HepG2 (cell line): ENCODE data around the gene DOCK10. TPM values are rescaled to one million over a fixed set of nuclear protein-coding genes. Genes with fewer than 3 reads are reported as not detected.

ENCODE experiments used
- KDM4B ChIP-seq: sonication (generic); formaldehyde crosslinking; IDR thresholded peaks from 2 replicates; pipeline ENCODE4 v1.4.0; 2020; ENCODE audit warnings: missing genetic modification reagents
- MLLT10 ChIP-seq: sonication (generic); formaldehyde crosslinking; IDR thresholded peaks from 2 replicates; pipeline ENCODE4 v1.4.0; 2020; ENCODE audit warnings: missing genetic modification reagents
- NFYB ChIP-seq: sonication (generic); formaldehyde crosslinking; IDR thresholded peaks from 2 replicates; pipeline ENCODE4 v1.4.0; 2020; ENCODE audit warnings: missing genetic modification reagents
- PPARG ChIP-seq: conservative IDR thresholded peaks from 2 replicates; pipeline ENCODE4 v1.6.1; 2016; ENCODE audit warnings: missing biosample characterization, missing genetic modification reagents
- ZFP37 ChIP-seq: sonication (generic); formaldehyde crosslinking; IDR thresholded peaks from 2 replicates; pipeline ENCODE4 v1.4.0; 2020; ENCODE audit warnings: missing genetic modification reagents, borderline replicate concordance
- ZNF33B ChIP-seq: sonication (generic); formaldehyde crosslinking; IDR thresholded peaks from 2 replicates; pipeline ENCODE4 v1.5.1; 2020; ENCODE audit warnings: mild to moderate bottlenecking, missing genetic modification reagents
- ZNF367 ChIP-seq: sonication (generic); formaldehyde crosslinking; IDR thresholded peaks from 2 replicates; pipeline ENCODE4 v1.4.0; 2020; ENCODE audit warnings: missing genetic modification reagents, borderline replicate concordance
- ZNF567 ChIP-seq: sonication (generic); formaldehyde crosslinking; IDR thresholded peaks from 2 replicates; pipeline ENCODE4 v1.8.1; 2023; ENCODE audit warnings: mild to moderate bottlenecking, missing genetic modification reagents, borderline replicate concordance
- polyA plus RNA-seq, 8 experiments: library from polyadenylated mRNA; depleted of rRNA in 3 of 8; stranded (reverse) in 7 of 8; unstranded in 1 of 8; fragments of >200 nt; fragmentation: Illumina TruSeq in 4 of 8; extraction: Trizol in 4 of 8; gene quantifications; 2 replicates each; pipeline versions ENCODE4 v1.2.1 to v1.2.3, GENCODE V29; 2011 to 2016; ENCODE audit warnings: low read depth in 4 of 8, missing spikeins in 1 of 8, mixed read lengths in 1 of 8; ENCODE audit not compliant: insufficient read depth in 1 of 8
- total RNA-seq, 5 experiments: library from RNA; depleted of rRNA; stranded (reverse); fragments of >200 nt; fragmentation: Illumina TruSeq; extraction: Trizol; gene quantifications; 2 replicates each; pipeline ENCODE4 v1.2.3, GENCODE V29; 2016; ENCODE audit warnings: low read depth in 1 of 5
- TF ChIP-seq, protein P1 (sequence below): sonication (generic); formaldehyde crosslinking; IDR thresholded peaks from 2 replicates; pipeline ENCODE4 v1.4.0; 2020; ENCODE audit warnings: missing genetic modification reagents, borderline replicate concordance
- TF ChIP-seq, protein P2 (sequence below): sonication (generic); formaldehyde crosslinking; IDR thresholded peaks from 2 replicates; pipeline ENCODE4 v1.5.0; 2020; ENCODE audit warnings: missing genetic modification reagents, mild to moderate bottlenecking, borderline replicate concordance

The DOCK10 gene
- total and polyA plus RNA-seq, 2 of the 13 experiments (the other 11 are each of a cell fraction or from before 2014, with no cell fraction given): not detected

DNA sequence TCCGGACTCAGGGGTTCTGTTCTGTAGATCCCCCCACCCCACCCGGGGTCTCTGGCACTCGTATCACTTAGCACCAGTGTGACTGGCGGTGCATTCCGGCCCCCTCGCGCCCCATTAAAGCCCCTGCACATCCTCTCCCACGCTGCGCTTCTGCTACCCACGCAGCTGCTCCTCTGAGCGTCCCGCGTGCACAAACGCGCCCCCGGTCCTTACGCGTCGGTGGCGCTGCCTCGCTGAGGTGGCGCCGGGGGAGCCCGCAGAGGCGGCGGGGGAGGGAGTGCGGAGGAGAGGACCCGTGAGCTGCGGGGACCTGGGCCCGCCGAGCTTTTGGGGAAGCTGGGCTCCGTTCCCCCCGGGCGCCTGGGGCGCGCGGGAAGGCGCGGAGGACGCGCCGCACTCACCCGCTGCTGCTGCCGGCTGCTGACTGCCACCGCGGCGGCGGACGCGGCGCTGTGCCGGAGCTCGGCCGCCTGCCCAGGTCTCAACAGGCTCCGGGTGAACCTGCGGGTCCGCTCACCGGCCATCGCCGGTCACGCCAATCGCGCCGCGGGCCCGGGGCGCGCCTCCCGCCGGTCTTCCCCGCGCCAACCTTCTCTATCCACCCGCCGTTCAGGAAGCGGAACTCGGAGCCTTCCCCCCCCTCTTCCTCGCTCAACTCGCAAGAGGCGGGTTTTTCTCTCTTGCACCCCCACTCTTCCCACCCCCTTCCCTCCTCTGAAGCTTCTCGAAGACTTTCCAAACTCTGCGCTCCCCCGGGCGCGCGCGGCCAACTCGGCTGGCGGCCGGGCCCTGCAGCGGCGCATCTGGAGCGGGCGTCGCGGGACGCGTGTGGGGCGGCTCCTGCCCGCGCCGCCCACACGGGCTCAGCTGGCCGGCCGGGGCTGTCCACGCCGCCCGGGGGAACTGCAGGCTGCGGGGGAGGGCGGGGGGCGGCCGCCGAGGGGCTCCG is at the start of gene DOCK10 (continued):
- TF ChIP-seq KDM4B (CRISPR knock-in tag) (no peak), ZNF567 (CRISPR knock-in tag) (no peak), ZNF367 (CRISPR knock-in tag) (no peak), NFYB (no peak), PPARG (CRISPR knock-in tag) (no peak), MLLT10 (CRISPR knock-in tag) (no peak), ZNF33B (no peak), ZFP37 (CRISPR knock-in tag) (no peak)
- TF ChIP-seq, protein P1, sequence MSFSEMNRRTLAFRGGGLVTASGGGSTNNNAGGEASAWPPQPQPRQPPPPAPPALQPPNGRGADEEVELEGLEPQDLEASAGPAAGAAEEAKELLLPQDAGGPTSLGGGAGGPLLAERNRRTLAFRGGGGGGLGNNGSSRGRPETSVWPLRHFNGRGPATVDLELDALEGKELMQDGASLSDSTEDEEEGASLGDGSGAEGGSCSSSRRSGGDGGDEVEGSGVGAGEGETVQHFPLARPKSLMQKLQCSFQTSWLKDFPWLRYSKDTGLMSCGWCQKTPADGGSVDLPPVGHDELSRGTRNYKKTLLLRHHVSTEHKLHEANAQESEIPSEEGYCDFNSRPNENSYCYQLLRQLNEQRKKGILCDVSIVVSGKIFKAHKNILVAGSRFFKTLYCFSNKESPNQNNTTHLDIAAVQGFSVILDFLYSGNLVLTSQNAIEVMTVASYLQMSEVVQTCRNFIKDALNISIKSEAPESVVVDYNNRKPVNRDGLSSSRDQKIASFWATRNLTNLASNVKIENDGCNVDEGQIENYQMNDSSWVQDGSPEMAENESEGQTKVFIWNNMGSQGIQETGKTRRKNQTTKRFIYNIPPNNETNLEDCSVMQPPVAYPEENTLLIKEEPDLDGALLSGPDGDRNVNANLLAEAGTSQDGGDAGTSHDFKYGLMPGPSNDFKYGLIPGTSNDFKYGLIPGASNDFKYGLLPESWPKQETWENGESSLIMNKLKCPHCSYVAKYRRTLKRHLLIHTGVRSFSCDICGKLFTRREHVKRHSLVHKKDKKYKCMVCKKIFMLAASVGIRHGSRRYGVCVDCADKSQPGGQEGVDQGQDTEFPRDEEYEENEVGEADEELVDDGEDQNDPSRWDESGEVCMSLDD (CRISPR knock-in tag): no peak
- TF ChIP-seq, protein P2, sequence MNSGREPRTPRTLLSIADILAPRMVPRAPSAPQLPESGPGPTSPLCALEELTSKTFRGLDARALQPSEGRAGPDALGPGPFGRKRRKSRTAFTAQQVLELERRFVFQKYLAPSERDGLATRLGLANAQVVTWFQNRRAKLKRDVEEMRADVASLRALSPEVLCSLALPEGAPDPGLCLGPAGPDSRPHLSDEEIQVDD (CRISPR knock-in tag): no peak
